ENCODE measurements around the gene GMDS. TPM values are rescaled to one million over a fixed set of nuclear protein-coding genes. Genes with fewer than 3 reads are reported as not detected.

The GMDS gene
- total and polyA plus RNA-seq, 2 of the 13 experiments (the other 11 are each of a cell fraction or from before 2014, with no cell fraction given) = 64.4 to 112 TPM

DNA sequence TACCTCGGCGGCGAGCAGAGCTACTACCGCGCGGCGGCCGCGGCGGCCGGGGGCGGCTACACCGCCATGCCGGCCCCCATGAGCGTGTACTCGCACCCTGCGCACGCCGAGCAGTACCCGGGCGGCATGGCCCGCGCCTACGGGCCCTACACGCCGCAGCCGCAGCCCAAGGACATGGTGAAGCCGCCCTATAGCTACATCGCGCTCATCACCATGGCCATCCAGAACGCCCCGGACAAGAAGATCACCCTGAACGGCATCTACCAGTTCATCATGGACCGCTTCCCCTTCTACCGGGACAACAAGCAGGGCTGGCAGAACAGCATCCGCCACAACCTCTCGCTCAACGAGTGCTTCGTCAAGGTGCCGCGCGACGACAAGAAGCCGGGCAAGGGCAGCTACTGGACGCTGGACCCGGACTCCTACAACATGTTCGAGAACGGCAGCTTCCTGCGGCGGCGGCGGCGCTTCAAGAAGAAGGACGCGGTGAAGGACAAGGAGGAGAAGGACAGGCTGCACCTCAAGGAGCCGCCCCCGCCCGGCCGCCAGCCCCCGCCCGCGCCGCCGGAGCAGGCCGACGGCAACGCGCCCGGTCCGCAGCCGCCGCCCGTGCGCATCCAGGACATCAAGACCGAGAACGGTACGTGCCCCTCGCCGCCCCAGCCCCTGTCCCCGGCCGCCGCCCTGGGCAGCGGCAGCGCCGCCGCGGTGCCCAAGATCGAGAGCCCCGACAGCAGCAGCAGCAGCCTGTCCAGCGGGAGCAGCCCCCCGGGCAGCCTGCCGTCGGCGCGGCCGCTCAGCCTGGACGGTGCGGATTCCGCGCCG lies 634.7 kb downstream of the GMDS start (continued):
- TF ChIP-seq, protein P1, sequence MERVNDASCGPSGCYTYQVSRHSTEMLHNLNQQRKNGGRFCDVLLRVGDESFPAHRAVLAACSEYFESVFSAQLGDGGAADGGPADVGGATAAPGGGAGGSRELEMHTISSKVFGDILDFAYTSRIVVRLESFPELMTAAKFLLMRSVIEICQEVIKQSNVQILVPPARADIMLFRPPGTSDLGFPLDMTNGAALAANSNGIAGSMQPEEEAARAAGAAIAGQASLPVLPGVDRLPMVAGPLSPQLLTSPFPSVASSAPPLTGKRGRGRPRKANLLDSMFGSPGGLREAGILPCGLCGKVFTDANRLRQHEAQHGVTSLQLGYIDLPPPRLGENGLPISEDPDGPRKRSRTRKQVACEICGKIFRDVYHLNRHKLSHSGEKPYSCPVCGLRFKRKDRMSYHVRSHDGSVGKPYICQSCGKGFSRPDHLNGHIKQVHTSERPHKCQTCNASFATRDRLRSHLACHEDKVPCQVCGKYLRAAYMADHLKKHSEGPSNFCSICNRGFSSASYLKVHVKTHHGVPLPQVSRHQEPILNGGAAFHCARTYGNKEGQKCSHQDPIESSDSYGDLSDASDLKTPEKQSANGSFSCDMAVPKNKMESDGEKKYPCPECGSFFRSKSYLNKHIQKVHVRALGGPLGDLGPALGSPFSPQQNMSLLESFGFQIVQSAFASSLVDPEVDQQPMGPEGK (CRISPR knock-in tag; IDR thresholded peaks at IDR 0.05) = peak; percentile 45
- no peak for TF ChIP-seq HOXA3 (CRISPR knock-in tag; IDR thresholded peaks at IDR 0.05)
- TF ChIP-seq, protein P2, sequence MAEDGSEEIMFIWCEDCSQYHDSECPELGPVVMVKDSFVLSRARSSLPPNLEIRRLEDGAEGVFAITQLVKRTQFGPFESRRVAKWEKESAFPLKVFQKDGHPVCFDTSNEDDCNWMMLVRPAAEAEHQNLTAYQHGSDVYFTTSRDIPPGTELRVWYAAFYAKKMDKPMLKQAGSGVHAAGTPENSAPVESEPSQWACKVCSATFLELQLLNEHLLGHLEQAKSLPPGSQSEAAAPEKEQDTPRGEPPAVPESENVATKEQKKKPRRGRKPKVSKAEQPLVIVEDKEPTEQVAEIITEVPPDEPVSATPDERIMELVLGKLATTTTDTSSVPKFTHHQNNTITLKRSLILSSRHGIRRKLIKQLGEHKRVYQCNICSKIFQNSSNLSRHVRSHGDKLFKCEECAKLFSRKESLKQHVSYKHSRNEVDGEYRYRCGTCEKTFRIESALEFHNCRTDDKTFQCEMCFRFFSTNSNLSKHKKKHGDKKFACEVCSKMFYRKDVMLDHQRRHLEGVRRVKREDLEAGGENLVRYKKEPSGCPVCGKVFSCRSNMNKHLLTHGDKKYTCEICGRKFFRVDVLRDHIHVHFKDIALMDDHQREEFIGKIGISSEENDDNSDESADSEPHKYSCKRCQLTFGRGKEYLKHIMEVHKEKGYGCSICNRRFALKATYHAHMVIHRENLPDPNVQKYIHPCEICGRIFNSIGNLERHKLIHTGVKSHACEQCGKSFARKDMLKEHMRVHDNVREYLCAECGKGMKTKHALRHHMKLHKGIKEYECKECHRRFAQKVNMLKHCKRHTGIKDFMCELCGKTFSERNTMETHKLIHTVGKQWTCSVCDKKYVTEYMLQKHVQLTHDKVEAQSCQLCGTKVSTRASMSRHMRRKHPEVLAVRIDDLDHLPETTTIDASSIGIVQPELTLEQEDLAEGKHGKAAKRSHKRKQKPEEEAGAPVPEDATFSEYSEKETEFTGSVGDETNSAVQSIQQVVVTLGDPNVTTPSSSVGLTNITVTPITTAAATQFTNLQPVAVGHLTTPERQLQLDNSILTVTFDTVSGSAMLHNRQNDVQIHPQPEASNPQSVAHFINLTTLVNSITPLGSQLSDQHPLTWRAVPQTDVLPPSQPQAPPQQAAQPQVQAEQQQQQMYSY (CRISPR knock-in tag; IDR thresholded peaks at IDR 0.05) = 0 out of 2 replicates have a peak, but pooled peaks have one; percentile 24
- TF ChIP-seq GLI4 (CRISPR knock-in tag; IDR thresholded peaks at IDR 0.05; ENCODE audit: borderline replicate concordance) = no peak
- TF ChIP-seq BRD4 (CRISPR knock-in tag; IDR thresholded peaks at IDR 0.05) = peak; percentile 16; the same call in 1 of the 2 replicates
- no peak for TF ChIP-seq GPN1 (CRISPR knock-in tag; IDR thresholded peaks at IDR 0.05; ENCODE audit: borderline replicate concordance)
- no peak for TF ChIP-seq NFYC (CRISPR knock-in tag; IDR thresholded peaks at IDR 0.05)
- no peak for TF ChIP-seq ZMYM3 (CRISPR knock-in tag; IDR thresholded peaks at IDR 0.05)
- TF ChIP-seq JUND (CRISPR knock-in tag; IDR thresholded peaks at IDR 0.05) = no peak
- TF ChIP-seq MYC (CRISPR knock-in tag; IDR thresholded peaks at IDR 0.05; ENCODE audit: borderline replicate concordance) = peak; percentile 35; the same call in 1 of the 2 replicates
- 0 out of 2 replicates have a peak, but pooled peaks have one; percentile 38 for TF ChIP-seq ZNF547 (CRISPR knock-in tag; IDR thresholded peaks at IDR 0.05)
- TF ChIP-seq, protein P3, sequence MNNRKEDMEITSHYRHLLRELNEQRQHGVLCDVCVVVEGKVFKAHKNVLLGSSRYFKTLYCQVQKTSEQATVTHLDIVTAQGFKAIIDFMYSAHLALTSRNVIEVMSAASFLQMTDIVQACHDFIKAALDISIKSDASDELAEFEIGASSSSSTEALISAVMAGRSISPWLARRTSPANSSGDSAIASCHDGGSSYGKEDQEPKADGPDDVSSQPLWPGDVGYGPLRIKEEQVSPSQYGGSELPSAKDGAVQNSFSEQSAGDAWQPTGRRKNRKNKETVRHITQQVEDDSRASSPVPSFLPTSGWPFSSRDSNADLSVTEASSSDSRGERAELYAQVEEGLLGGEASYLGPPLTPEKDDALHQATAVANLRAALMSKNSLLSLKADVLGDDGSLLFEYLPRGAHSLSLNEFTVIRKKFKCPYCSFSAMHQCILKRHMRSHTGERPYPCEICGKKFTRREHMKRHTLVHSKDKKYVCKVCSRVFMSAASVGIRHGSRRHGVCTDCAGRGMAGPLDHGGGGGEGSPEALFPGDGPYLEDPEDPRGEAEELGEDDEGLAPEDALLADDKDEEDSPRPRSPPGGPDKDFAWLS (CRISPR knock-in tag; IDR thresholded peaks at IDR 0.05; ENCODE audit: borderline replicate concordance) = no peak
- TF ChIP-seq, protein P4, sequence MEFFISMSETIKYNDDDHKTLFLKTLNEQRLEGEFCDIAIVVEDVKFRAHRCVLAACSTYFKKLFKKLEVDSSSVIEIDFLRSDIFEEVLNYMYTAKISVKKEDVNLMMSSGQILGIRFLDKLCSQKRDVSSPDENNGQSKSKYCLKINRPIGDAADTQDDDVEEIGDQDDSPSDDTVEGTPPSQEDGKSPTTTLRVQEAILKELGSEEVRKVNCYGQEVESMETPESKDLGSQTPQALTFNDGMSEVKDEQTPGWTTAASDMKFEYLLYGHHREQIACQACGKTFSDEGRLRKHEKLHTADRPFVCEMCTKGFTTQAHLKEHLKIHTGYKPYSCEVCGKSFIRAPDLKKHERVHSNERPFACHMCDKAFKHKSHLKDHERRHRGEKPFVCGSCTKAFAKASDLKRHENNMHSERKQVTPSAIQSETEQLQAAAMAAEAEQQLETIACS (CRISPR knock-in tag; IDR thresholded peaks at IDR 0.05) = 0 out of 2 replicates have a peak, but pooled peaks have one; percentile 31
- no peak for TF ChIP-seq EED (CRISPR knock-in tag; IDR thresholded peaks at IDR 0.05)
- TF ChIP-seq, protein P5, sequence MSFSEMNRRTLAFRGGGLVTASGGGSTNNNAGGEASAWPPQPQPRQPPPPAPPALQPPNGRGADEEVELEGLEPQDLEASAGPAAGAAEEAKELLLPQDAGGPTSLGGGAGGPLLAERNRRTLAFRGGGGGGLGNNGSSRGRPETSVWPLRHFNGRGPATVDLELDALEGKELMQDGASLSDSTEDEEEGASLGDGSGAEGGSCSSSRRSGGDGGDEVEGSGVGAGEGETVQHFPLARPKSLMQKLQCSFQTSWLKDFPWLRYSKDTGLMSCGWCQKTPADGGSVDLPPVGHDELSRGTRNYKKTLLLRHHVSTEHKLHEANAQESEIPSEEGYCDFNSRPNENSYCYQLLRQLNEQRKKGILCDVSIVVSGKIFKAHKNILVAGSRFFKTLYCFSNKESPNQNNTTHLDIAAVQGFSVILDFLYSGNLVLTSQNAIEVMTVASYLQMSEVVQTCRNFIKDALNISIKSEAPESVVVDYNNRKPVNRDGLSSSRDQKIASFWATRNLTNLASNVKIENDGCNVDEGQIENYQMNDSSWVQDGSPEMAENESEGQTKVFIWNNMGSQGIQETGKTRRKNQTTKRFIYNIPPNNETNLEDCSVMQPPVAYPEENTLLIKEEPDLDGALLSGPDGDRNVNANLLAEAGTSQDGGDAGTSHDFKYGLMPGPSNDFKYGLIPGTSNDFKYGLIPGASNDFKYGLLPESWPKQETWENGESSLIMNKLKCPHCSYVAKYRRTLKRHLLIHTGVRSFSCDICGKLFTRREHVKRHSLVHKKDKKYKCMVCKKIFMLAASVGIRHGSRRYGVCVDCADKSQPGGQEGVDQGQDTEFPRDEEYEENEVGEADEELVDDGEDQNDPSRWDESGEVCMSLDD (CRISPR knock-in tag; IDR thresholded peaks at IDR 0.05; ENCODE audit: borderline replicate concordance) = no peak
- TF ChIP-seq MLLT10 (CRISPR knock-in tag; IDR thresholded peaks at IDR 0.05) = no peak
